GM20000 (cell line): ENCODE results near the gene MYO1A.

Experiments
- DNase-seq: peaks from one replicate; pipeline ENCODE4 v3.0.0; 2012; ENCODE audit warnings: low spot score
- TF ChIP-seq, protein P1 (sequence below): IDR thresholded peaks from 2 replicates; pipeline ENCODE4 v1.5.1; 2012; ENCODE audit warnings: mild to moderate bottlenecking, control low read depth; ENCODE audit errors: extremely low read depth, missing control alignments

Gene MYO1A

DNA sequence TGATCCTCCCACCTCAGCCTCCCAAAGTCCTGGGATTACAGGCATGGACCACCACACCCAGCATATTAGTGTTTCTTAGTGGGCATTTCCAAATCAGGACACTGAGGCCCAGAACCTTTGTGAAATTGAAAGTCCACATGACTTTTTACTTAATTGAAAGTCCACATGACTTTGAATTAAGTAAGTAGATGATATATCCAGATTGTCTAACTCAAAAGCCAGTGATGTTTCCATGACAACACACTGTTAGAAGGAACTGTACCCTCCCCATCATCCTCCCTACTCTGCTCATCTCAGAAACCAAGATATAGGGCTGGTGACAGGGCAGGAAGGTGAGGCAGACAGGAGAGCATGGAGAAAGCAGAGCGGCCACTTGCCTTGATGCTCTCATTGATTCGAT lies 7.2 kb downstream of the MYO1A start:
- no peak for DNase-seq
- TF ChIP-seq, protein P1, sequence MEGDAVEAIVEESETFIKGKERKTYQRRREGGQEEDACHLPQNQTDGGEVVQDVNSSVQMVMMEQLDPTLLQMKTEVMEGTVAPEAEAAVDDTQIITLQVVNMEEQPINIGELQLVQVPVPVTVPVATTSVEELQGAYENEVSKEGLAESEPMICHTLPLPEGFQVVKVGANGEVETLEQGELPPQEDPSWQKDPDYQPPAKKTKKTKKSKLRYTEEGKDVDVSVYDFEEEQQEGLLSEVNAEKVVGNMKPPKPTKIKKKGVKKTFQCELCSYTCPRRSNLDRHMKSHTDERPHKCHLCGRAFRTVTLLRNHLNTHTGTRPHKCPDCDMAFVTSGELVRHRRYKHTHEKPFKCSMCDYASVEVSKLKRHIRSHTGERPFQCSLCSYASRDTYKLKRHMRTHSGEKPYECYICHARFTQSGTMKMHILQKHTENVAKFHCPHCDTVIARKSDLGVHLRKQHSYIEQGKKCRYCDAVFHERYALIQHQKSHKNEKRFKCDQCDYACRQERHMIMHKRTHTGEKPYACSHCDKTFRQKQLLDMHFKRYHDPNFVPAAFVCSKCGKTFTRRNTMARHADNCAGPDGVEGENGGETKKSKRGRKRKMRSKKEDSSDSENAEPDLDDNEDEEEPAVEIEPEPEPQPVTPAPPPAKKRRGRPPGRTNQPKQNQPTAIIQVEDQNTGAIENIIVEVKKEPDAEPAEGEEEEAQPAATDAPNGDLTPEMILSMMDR: no peak

DNA sequence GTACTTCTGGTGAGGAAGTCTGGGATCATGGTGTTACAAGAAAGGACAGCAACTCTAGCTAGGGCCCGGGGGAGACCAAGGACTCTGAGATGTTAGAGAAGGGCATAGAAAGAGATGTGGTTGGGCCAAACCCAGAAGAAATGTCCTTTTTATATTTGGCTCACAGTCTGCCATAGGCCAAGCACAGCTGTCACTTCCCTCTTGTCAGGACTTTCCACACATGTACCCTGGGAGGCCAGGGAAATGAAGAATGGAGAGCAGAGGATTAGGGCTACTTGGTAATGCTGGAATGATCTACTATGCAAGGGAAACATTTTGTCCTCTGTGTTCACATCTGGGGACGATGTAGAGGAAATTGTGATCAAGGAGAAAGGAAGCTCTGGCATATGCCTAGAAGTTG lies 9.2 kb downstream of the MYO1A start:
- TF ChIP-seq, protein P1: no peak

GRCh38 chr12:57040211-57040610 lies 9.7 kb downstream of the MYO1A start:
- TF ChIP-seq, protein P1: no peak
- no peak for DNase-seq

More for the DNA sequence above, 9.2 kb downstream of the MYO1A start:
- no peak for DNase-seq

- TF ChIP-seq, protein P1: no peak
- DNase-seq: no peak
Measured at GRCh38 chr12:57039016-57039798, 10.7 kb downstream of the MYO1A start.

GRCh38 chr12:57037264-57037663 lies 12.7 kb downstream of the MYO1A start:
- DNase-seq: no peak
- TF ChIP-seq, protein P1: no peak

DNA sequence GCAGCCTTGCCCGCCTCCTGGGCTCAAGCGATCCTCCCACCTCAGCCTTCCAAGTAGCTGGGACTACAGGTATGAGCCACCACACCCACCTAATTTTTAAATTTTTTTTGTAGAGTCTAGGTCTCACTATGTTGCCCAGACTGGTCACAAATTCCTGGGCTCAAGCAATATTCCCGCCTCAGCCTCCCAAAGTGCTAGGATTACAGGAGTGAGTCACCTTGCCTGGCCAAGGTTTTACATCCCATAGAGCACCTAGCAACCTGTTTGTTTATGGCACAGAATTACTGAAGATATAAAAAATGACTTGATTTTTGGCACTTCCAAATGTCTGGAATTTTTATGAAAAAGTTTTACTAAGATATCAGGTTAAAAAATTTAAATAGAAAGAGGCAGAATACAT lies 16.5 kb downstream of the MYO1A start:
- TF ChIP-seq, protein P1: no peak

DNA sequence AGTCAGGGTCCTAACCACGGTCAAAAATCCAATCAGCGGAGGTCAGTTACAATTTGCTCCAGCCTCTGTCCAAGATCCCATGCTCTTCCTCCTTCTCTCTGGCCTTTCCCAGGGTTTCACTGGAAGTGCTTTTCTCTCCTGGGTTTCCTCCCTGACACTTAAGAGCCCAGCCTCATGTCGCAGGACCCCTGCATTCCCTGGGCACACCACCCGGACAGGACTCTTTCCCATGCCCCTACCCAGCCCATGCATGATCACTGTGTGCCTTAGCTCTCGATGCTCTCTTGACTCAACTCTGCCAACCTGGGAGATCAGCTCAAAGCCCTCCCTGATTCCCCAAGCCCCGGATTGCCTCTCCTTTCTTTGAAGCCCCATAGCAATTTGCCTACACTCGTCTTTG lies 18.1 kb downstream of the MYO1A start:
- DNase-seq: no peak
- TF ChIP-seq, protein P1: no peak

More for the DNA sequence above, 16.5 kb downstream of the MYO1A start:
- DNase-seq: no peak
